Measurements from ENCODE around the gene CDON. TPM values are rescaled to one million over a fixed set of nuclear protein-coding genes. Genes with fewer than 3 reads are reported as not detected.

The CDON gene
- total RNA-seq, 1 donor from 2014 or later = 71.3 TPM

- Histone ChIP-seq H3K4me1 (peaks cover 8% of the 10 kb centered on the region), H3K9ac (no peak overlapping the region), H3F3A (ENCODE audit: low read depth) (no peaks in the 10 kb centered on the region), H3K36me3 (no peaks in the 10 kb centered on the region), H3K79me2 (ENCODE audit: low read depth) (no peaks in the 10 kb centered on the region), H3K27me3 (peaks cover 6% of the 10 kb centered on the region), H2AFZ (replicated peaks) (no peak overlapping the region), H3K4me2 (no peak overlapping the region), H3K27ac (no peak overlapping the region), H3K4me3 (no peak overlapping the region), H4K20me1 (ENCODE audit: low read depth) (no peaks in the 10 kb centered on the region), H3K9me3 (ENCODE audit: low read depth) (no peaks in the 10 kb centered on the region)
- no peak for DNase-seq (ENCODE audit: low spot score)
- Mint-ChIP-seq H3K4me3 (no peak overlapping the region), H3K27ac (no peak overlapping the region), H3K4me1 (peaks cover 25% of the 10 kb centered on the region), H3K36me3 (no peaks in the 10 kb centered on the region), H3K27me3 (ENCODE audit: insufficient read depth, low read depth) (no peaks in the 10 kb centered on the region), H3K9me3 (no peaks in the 10 kb centered on the region)
- no peak for TF ChIP-seq EZH2 (IDR thresholded peaks at IDR 0.05)
- no peak for TF ChIP-seq EZH2phosphoT487 (IDR thresholded peaks at IDR 0.05)
- no peak for TF ChIP-seq CTCF (IDR thresholded peaks at IDR 0.05)
Observed at GRCh38 chr11:125929445-125930075, 133.1 kb downstream of the CDON start.

- Histone ChIP-seq H3K27me3 (no peaks in the 10 kb centered on the region), H3K4me1 (peaks cover 8% of the 10 kb centered on the region), H3F3A (ENCODE audit: low read depth) (no peaks in the 10 kb centered on the region), H3K9me3 (ENCODE audit: low read depth) (no peaks in the 10 kb centered on the region), H3K9ac (no peak overlapping the region), H3K36me3 (no peaks in the 10 kb centered on the region), H4K20me1 (ENCODE audit: low read depth) (no peaks in the 10 kb centered on the region), H3K4me2 (no peak overlapping the region), H3K4me3 (no peak overlapping the region), H3K27ac (no peak overlapping the region), H3K79me2 (ENCODE audit: low read depth) (no peaks in the 10 kb centered on the region), H2AFZ (replicated peaks) (no peak overlapping the region)
- H3K4me3 Mint-ChIP-seq = no peak overlapping the region
- no peak for DNase-seq (ENCODE audit: low spot score)
- H3K9me3 Mint-ChIP-seq = no peaks in the 10 kb centered on the region
- H3K36me3 Mint-ChIP-seq = no peaks in the 10 kb centered on the region
- peaks cover 15% of the 10 kb centered on the region for H3K4me1 Mint-ChIP-seq
- TF ChIP-seq EZH2phosphoT487 (IDR thresholded peaks at IDR 0.05) = no peak
- no peak for TF ChIP-seq CTCF (IDR thresholded peaks at IDR 0.05)
- TF ChIP-seq EZH2 (IDR thresholded peaks at IDR 0.05) = no peak
- no peaks in the 10 kb centered on the region for H3K27me3 Mint-ChIP-seq (ENCODE audit: insufficient read depth, low read depth)
- H3K27ac Mint-ChIP-seq = no peak overlapping the region
Observed at GRCh38 chr11:125926682-125927081, 136.0 kb downstream of the CDON start.

- Mint-ChIP-seq H3K4me1 (peaks cover 15% of the 10 kb centered on the region), H3K9me3 (no peaks in the 10 kb centered on the region), H3K27me3 (ENCODE audit: insufficient read depth, low read depth) (no peaks in the 10 kb centered on the region), H3K36me3 (no peaks in the 10 kb centered on the region), H3K27ac (no peak overlapping the region), H3K4me3 (no peak overlapping the region)
- Histone ChIP-seq H3K27me3 (no peaks in the 10 kb centered on the region), H3K36me3 (no peaks in the 10 kb centered on the region), H3K9ac (no peak overlapping the region), H3K27ac (no peak overlapping the region), H3K4me3 (no peak overlapping the region), H3K4me1 (peaks cover 8% of the 10 kb centered on the region), H3K4me2 (no peak overlapping the region), H4K20me1 (ENCODE audit: low read depth) (no peaks in the 10 kb centered on the region), H3K9me3 (ENCODE audit: low read depth) (no peaks in the 10 kb centered on the region), H2AFZ (replicated peaks) (no peak overlapping the region), H3K79me2 (ENCODE audit: low read depth) (no peaks in the 10 kb centered on the region), H3F3A (ENCODE audit: low read depth) (no peaks in the 10 kb centered on the region)
- no peak for DNase-seq (ENCODE audit: low spot score)
- TF ChIP-seq EZH2 (IDR thresholded peaks at IDR 0.05) = no peak
Observed at GRCh38 chr11:125925804-125926203, 136.9 kb downstream of the CDON start.

GRCh38 chr11:125925247-125925740 lies 137.4 kb downstream of the CDON start:
- H3K27ac Mint-ChIP-seq = no peak overlapping the region

More at GRCh38 chr11:125925247-125925740, 137.4 kb downstream of the CDON start:
- TF ChIP-seq CTCF (IDR thresholded peaks at IDR 0.05) (no peak), EZH2phosphoT487 (IDR thresholded peaks at IDR 0.05) (no peak)
- Mint-ChIP-seq H3K27me3 (ENCODE audit: insufficient read depth, low read depth) (no peaks in the 10 kb centered on the region), H3K36me3 (no peaks in the 10 kb centered on the region), H3K4me3 (no peak overlapping the region), H3K9me3 (no peaks in the 10 kb centered on the region), H3K4me1 (peaks cover 15% of the 10 kb centered on the region)
- no peaks in the 10 kb centered on the region for H3K79me2 ChIP-seq (ENCODE audit: low read depth)
- no peaks in the 10 kb centered on the region for H3K9me3 ChIP-seq (ENCODE audit: low read depth)
- H3K27me3 ChIP-seq = no peaks in the 10 kb centered on the region
- H3K4me2 ChIP-seq = no peak overlapping the region
- no peak overlapping the region for H3K4me3 ChIP-seq
- H3K4me1 ChIP-seq = peaks cover 8% of the 10 kb centered on the region
- no peaks in the 10 kb centered on the region for H3K36me3 ChIP-seq
- no peak overlapping the region for H3K9ac ChIP-seq
- no peak overlapping the region for H3K27ac ChIP-seq
- H3F3A ChIP-seq (ENCODE audit: low read depth) = no peaks in the 10 kb centered on the region
- DNase-seq (ENCODE audit: low spot score) = no peak
- H4K20me1 ChIP-seq (ENCODE audit: low read depth) = no peaks in the 10 kb centered on the region
- peak overlapping the region; percentile 63 for H2AFZ ChIP-seq (replicated peaks)
